NB4 (cell line): ENCODE measurements around the gene SLC35E3.

Experiments
- CTCF ChIP-seq: IDR thresholded peaks from one replicate; pipeline ENCODE4 v1.5.1; 2012; ENCODE audit warnings: low read depth, low read length
- MYC ChIP-seq: IDR thresholded peaks from 2 replicates; pipeline ENCODE4 v1.6.1; 2011; ENCODE audit warnings: low read depth, low read length
- POLR2A ChIP-seq: IDR thresholded peaks from 2 replicates; pipeline ENCODE4 v1.6.1; 2011; ENCODE audit warnings: mild to moderate bottlenecking; ENCODE audit not compliant: insufficient read length; ENCODE audit errors: extremely low read depth

- TF ChIP-seq CTCF (no peak), MYC (no peak), POLR2A (no peak)
Measured at GRCh38 chr12:68760806-68761441, 14.9 kb downstream of the SLC35E3 start.
